OCI-LY1 (cell line): ENCODE data around the gene XRCC2.

ENCODE experiments used
- H2AFZ ChIP-seq: fragments of 200-600 bp; sonication (generic), shearing (Covaris generic); 2 replicates; pipeline ENCODE4 v1.6.0; 2014; ENCODE audit warnings: antibody characterized with exemption, mild to moderate bottlenecking, low read length
- H3F3A ChIP-seq: fragments of 200-600 bp; sonication (generic), shearing (Covaris generic); 2 replicates; pipeline ENCODE4 v1.6.0; 2014; ENCODE audit warnings: mild to moderate bottlenecking, antibody characterized with exemption, low read length, moderate library complexity; ENCODE audit not compliant: insufficient read depth
- H3K27ac ChIP-seq: fragments of 200-600 bp; sonication (generic); 2 replicates; pipeline ENCODE4 v1.5.1; 2014; ENCODE audit warnings: low read length, mixed run types, mild to moderate bottlenecking, low read depth; ENCODE audit not compliant: poor library complexity, severe bottlenecking
- H3K27me3 ChIP-seq: fragments of 200-600 bp; sonication (generic); 2 replicates; pipeline ENCODE4 v1.6.0; 2014; ENCODE audit warnings: antibody characterized with exemption, mild to moderate bottlenecking, low read length, moderate library complexity; ENCODE audit not compliant: insufficient read depth
- H3K36me3 ChIP-seq: fragments of 200-600 bp; sonication (generic); 2 replicates; pipeline ENCODE4 v1.6.1; 2014; ENCODE audit warnings: mild to moderate bottlenecking, antibody characterized with exemption, low read length, moderate library complexity, mixed read lengths; ENCODE audit not compliant: insufficient read depth
- H3K4me1 ChIP-seq: fragments of 200-600 bp; sonication (generic); 2 replicates; pipeline ENCODE4 v1.5.1; 2014; ENCODE audit warnings: mild to moderate bottlenecking, low read length, moderate library complexity; ENCODE audit not compliant: insufficient read depth, severe bottlenecking
- H3K4me2 ChIP-seq: fragments of 200-600 bp; sonication (generic), shearing (Covaris generic); 2 replicates; pipeline ENCODE4 v1.6.1; 2014; ENCODE audit warnings: low read length
- H3K4me3 ChIP-seq: fragments of 200-600 bp; sonication (generic); 2 replicates; pipeline ENCODE4 v1.5.1; 2014; ENCODE audit warnings: low read length, low read depth, mild to moderate bottlenecking, mixed read lengths; ENCODE audit not compliant: poor library complexity, severe bottlenecking
- H3K79me2 ChIP-seq: fragments of 200-600 bp; shearing (Covaris generic); 2 replicates; pipeline ENCODE4 v1.6.1; 2016; ENCODE audit warnings: mixed run types, low read length, mixed read lengths; ENCODE audit not compliant: insufficient read depth
- H3K9ac ChIP-seq: fragments of 200-600 bp; sonication (generic), shearing (Covaris generic); 2 replicates; pipeline ENCODE4 v1.6.1; 2014; ENCODE audit warnings: mild to moderate bottlenecking, low read length, mixed read lengths
- H3K9me2 ChIP-seq: fragments of 200-600 bp; sonication (generic), shearing (Covaris generic); 2 replicates; pipeline ENCODE4 v1.6.1; 2014; ENCODE audit warnings: low read depth, mild to moderate bottlenecking, low read length, mixed read lengths
- H3K9me3 ChIP-seq: fragments of 200-600 bp; shearing (Covaris generic); 2 replicates; pipeline ENCODE4 v1.6.1; 2014; ENCODE audit warnings: low read length, mixed read lengths
- H4K20me1 ChIP-seq: fragments of 200-600 bp; sonication (generic), shearing (Covaris generic); 2 replicates; pipeline ENCODE4 v1.6.0; 2016; ENCODE audit warnings: mild to moderate bottlenecking, low read length; ENCODE audit not compliant: insufficient read depth
- CTCF ChIP-seq: fragments of 200-600 bp; sonication (generic), shearing (Covaris generic); IDR thresholded peaks from 2 replicates; pipeline ENCODE4 v1.5.1; 2017; ENCODE audit warnings: mild to moderate bottlenecking, antibody characterized with exemption, low read length, moderate library complexity, mixed read lengths
- EZH2 ChIP-seq: fragments of 200-600 bp; sonication (generic), shearing (Covaris generic); IDR thresholded peaks from 2 replicates; pipeline ENCODE4 v1.8.0; 2017; ENCODE audit warnings: borderline replicate concordance, mixed run types, mild to moderate bottlenecking, antibody characterized with exemption, low read length, moderate library complexity, mixed read lengths

The XRCC2 gene

GRCh38 chr7:152600266-152600665, 75.7 kb downstream of the XRCC2 start:
- Histone ChIP-seq H3K36me3 (no peaks in the 10 kb centered on the region), H3K9me3 (no peaks in the 10 kb centered on the region), H3K27me3 (no peaks in the 10 kb centered on the region; the same call in 1 of the 2 replicates), H4K20me1 (no peaks in the 10 kb centered on the region), H3K4me3 (no peak overlapping the region), H3K4me1 (no peaks in the 10 kb centered on the region), H3K4me2 (no peak overlapping the region), H3F3A (no peaks in the 10 kb centered on the region), H2AFZ (no peak overlapping the region), H3K79me2 (no peaks in the 10 kb centered on the region), H3K9me2 (no peaks in the 10 kb centered on the region), H3K27ac (no peak overlapping the region), H3K9ac (no peak overlapping the region)
- TF ChIP-seq CTCF (no peak), EZH2 (no peak)

- H3K4me3 ChIP-seq, result no peak overlapping the region
- TF ChIP-seq EZH2 (no peak), CTCF (no peak)
- H3K27ac ChIP-seq, result no peak overlapping the region
- no peaks in the 10 kb centered on the region for H3K9me3 ChIP-seq
- H3K9me2 ChIP-seq, result no peaks in the 10 kb centered on the region
- H3K27me3 ChIP-seq, result no peaks in the 10 kb centered on the region; the same call in 1 of the 2 replicates
- H3F3A ChIP-seq, result no peaks in the 10 kb centered on the region
- no peak overlapping the region for H3K4me2 ChIP-seq
- H3K9ac ChIP-seq, result no peak overlapping the region
- no peaks in the 10 kb centered on the region for H3K36me3 ChIP-seq
- H2AFZ ChIP-seq, result no peak overlapping the region
- H4K20me1 ChIP-seq, result no peaks in the 10 kb centered on the region
- H3K4me1 ChIP-seq, result no peaks in the 10 kb centered on the region
- H3K79me2 ChIP-seq, result no peaks in the 10 kb centered on the region
These were observed 78.4 kb downstream of the XRCC2 start for GRCh38 chr7:152597507-152597906.

- H2AFZ ChIP-seq, result no peak overlapping the region
- H3K79me2 ChIP-seq, result no peaks in the 10 kb centered on the region
- no peaks in the 10 kb centered on the region for H3F3A ChIP-seq
- no peak overlapping the region for H3K4me2 ChIP-seq
- no peaks in the 10 kb centered on the region for H3K9me3 ChIP-seq
- no peaks in the 10 kb centered on the region; the same call in 1 of the 2 replicates for H3K27me3 ChIP-seq
- no peak overlapping the region for H3K9ac ChIP-seq
- H3K36me3 ChIP-seq, result no peaks in the 10 kb centered on the region
- no peak overlapping the region for H3K27ac ChIP-seq
- TF ChIP-seq EZH2 (no peak), CTCF (no peak)
- H4K20me1 ChIP-seq, result no peaks in the 10 kb centered on the region
- no peaks in the 10 kb centered on the region for H3K9me2 ChIP-seq
- no peaks in the 10 kb centered on the region for H3K4me1 ChIP-seq
- no peak overlapping the region for H3K4me3 ChIP-seq
These were observed 79.1 kb downstream of the XRCC2 start for GRCh38 chr7:152596824-152597223.
